CD4-positive, alpha-beta T cell treated with Interleukin-15 for 4 hours (primary cell): ENCODE results near the gene CNP.
"Not testable (repeated sequence)": the region's sequence is repeated elsewhere in the genome, so short reads cannot be mapped to it uniquely, and the experiment has no call there.

Experiments
- DNase-seq: peaks from one replicate; pipeline ENCODE4 v3.0.0-alpha.2; 2020; ENCODE audit warnings: low spot score

The CNP gene

GRCh38 chr17:41966463-41967140, at the start of gene CNP:
TSS of gene CNP (plus strand) at chr17:41966795. CDS start at chr17:41966885, 90 bp downstream.
- DNase-seq, result peak; percentile 89

GRCh38 chr17:41917192-41917591, 49.4 kb upstream of the CNP start:
- peak; percentile 13 for DNase-seq

DNA sequence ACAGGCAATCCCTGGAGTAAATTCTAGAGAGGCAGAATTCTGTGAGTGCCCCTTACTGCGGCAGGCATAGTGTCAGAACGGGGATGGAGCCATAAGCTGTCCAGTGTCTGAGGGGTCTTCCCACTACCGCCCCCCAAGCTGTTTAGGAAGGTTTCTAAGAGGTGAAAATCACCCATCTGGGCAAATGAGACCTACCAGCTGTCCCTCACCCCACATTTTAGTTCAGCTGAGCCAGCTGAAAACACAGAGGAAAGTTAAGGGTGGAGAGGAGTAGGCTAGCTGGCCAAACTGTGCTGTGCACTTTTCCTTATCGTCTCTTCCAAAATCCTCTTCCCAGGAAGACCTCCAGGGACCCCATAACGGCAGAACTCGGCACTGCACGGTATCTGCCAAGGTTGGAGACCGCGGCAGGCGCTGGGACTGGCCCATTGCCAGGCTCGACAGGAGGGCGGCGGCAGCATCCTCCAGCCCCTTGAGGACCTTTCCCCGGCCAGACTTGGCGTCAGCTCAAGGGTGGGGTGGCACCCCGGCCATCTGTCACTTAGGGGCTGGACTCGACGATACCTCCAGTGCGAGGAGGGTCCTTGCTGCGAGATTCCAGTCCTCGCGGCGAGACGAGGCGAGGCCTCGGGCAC, 48.8 kb upstream of the CNP start:
- DNase-seq, result peak; percentile 30

DNA sequence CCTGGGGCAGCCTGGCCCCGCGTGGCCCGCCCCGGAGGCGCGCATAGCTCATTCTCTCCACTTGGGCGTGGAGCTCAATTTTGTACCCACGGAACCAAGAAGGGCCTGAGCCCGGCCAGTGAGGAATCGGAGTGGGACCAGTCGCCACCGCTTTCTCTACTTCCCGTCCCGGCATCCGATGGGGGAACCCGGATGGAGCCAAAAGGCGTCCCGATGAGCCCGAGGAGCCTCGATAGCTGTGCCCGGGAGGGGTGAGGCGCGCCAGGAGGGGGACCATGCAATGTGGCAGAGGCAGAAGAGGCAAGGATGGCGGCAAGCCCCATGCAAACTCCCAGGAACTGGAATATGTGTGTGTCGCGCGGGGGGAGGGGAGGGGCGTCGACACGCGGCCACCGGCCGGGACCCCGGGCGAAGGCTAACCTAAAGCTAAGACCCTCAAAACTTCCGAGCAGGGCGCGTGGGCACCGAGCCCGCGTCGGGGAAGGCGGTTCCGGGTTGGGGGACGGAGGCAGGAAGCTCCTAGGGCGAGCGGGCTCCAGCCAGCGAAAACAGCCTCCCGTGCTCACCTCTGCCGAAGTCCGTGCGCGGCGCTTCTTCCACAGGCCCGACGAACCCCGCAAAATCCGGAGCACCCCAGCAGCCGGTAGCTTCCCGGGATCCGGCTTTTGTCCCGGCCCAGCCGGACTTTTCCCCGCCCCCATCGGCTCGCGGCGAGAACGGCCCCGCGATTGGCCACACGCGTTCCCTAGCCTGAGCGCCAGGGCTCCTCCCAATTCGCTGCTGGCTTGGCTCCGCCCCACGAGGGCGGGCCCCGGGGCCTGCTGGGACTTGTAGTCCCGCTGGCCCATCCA, 48.1 kb upstream of the CNP start, which contains the start of gene ACLY:
ACLY (minus strand) TSS at position 638 of the 851 bp plus-strand sequence. CDS start 5,078 bp downstream, outside the sequence.
- peak; percentile 96 for DNase-seq

DNA sequence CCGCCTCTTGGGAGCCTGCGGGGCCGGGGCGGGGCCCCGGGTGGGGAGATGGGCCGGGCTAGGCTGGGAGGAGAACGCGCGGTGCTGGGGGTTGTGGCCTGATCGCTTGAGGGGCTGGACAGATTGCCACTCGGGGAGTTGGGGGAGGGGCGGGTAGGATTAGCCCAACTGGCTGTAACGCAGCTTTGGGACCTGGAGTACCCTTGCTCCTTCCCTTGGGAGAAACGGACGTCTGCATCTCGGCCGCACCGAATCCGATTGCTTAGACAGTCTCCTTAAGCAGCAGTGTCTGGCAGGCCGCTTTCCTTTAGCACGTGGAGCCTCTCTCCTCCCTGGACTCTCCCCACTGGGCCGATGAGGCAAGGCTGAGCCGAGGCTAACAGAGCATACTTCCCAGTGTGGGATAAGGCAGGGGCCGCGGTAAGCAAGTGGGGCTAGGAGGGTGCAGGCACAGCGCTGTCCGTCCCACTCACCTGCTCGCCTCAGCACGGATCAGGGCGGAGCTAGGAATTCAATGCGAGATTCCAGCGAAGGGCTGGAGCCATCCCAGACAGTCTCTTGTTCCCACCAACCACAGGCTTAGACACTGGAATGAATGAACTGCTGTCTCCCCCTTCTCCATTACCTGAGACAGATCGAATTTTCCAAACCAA, 47.3 kb upstream of the CNP start:
- DNase-seq, result no peak

- DNase-seq, result no peak
Measured at GRCh38 chr17:41919840-41920579, 46.6 kb upstream of the CNP start.

DNA sequence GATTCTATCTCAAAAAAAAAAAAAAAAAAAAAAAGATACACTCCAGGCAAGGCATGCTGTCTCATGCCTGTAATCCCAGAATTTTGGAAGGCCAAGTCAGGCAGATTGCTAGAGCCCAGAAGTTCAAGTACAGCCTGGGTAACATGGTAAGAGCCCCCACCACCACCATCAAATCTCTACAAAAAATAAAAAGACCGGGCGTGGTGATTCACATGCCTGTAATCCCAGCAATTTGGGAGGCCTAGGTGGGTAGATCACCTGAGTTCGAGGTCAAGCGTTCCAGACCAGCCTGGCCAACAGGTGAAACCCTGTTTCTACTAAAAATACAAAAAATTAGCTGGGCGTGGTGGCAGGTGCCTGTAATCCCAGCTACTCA, 46.0 kb upstream of the CNP start:
- DNase-seq, result no peak

GRCh38 chr17:41925991-41926590, 40.5 kb upstream of the CNP start:
- no peak for DNase-seq

GRCh38 chr17:41928693-41929251, 37.8 kb upstream of the CNP start:
- DNase-seq, result no peak

GRCh38 chr17:41930009-41930832, 36.4 kb upstream of the CNP start, which contains the start of gene ODAD4:
TSS of gene ODAD4 (plus strand) at chr17:41930617. CDS start at chr17:41930724, 107 bp downstream.
- DNase-seq, result peak; percentile 96

- DNase-seq, result not testable (repeated sequence)
Measured at GRCh38 chr17:41930833-41931156, 35.8 kb upstream of the CNP start.

- DNase-seq, result not testable (repeated sequence)
Measured at GRCh38 chr17:41931715-41932114, 34.9 kb upstream of the CNP start.

GRCh38 chr17:41932816-41933389, 33.7 kb upstream of the CNP start:
- DNase-seq, result no peak

- DNase-seq, result no peak
Measured at GRCh38 chr17:41935641-41936040, 31.0 kb upstream of the CNP start.

- no peak for DNase-seq
Measured at GRCh38 chr17:41937970-41938954, 28.3 kb upstream of the CNP start.

- no peak for DNase-seq
Measured at GRCh38 chr17:41939044-41939692, 27.4 kb upstream of the CNP start.

DNA sequence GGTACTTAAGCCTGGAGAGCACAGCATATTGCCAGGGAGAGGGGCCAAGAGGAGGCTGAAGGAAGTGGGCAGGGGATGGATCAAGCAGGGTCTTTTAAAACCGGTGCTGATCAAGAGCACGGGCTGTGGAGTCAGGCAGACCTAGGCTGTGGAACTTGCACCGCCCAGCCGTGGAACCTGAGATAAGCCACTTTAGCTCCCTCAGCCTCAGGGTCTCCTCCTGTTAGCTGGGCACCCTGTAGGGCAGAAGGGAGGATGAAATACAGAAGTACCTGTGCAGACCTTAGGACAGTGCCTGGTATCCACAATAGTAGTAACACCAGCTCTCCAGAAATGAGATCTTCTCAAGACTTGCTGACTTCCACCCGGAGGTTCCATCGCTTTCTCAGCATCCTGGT, 26.9 kb upstream of the CNP start:
- no peak for DNase-seq

DNA sequence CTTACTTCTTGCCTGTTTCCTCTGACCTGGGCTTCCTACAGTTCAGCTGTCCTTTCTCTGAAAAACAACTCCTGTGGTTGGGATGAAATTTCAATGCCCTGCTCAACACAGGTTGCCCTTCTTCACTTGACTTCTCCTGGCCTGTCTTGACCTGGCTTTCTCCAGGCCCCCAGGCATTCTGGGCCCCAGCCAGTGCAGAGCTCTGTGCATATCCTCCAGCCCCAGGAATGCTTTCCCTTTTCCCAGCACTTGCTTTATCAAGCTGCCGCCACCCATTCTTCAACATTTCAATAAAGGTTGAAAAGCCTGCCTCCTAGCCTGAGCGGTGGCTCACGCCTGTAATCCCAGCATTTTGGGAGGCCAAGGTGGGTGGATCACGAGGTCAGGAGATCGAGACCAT, 25.4 kb upstream of the CNP start:
- DNase-seq, result no peak
